HG02938 (cell line): ENCODE results near the gene FMNL1.

Experiments used
- ATAC-seq: cut with Tn5 transposase; IDR thresholded peaks from one replicate; pipeline ENCODE4 v1.9.1; 2021; ENCODE audit warnings: mild to moderate bottlenecking, moderate library complexity; ENCODE audit not compliant: unreplicated experiment

Gene FMNL1

GRCh38 chr17:45222289-45222995, 757 bp downstream of the FMNL1 start:
- no peak for ATAC-seq

GRCh38 chr17:45222996-45223538, 1.4 kb downstream of the FMNL1 start:
- ATAC-seq = no peak

- no peak for ATAC-seq
These were observed 2.1 kb downstream of the FMNL1 start for GRCh38 chr17:45223539-45224528.

- no peak for ATAC-seq
These were observed 3.0 kb downstream of the FMNL1 start for GRCh38 chr17:45224671-45225050.

GRCh38 chr17:45225051-45225700, 3.5 kb downstream of the FMNL1 start:
- no peak for ATAC-seq

- ATAC-seq = no peak
These were observed 4.4 kb downstream of the FMNL1 start for GRCh38 chr17:45225964-45226530.

- ATAC-seq = no peak
These were observed 4.9 kb downstream of the FMNL1 start for GRCh38 chr17:45226576-45226975.

- no peak for ATAC-seq
These were observed 5.6 kb downstream of the FMNL1 start for GRCh38 chr17:45227101-45227925.

GRCh38 chr17:45227926-45228762, 6.5 kb downstream of the FMNL1 start:
- no peak for ATAC-seq

GRCh38 chr17:45228763-45229539, 7.3 kb downstream of the FMNL1 start:
- ATAC-seq = peak; percentile 37

GRCh38 chr17:45229681-45230409, 8.2 kb downstream of the FMNL1 start:
- no peak for ATAC-seq

GRCh38 chr17:45230410-45230786, 8.7 kb downstream of the FMNL1 start:
- ATAC-seq = no peak

GRCh38 chr17:45230787-45231480, 9.2 kb downstream of the FMNL1 start:
- ATAC-seq = no peak

- no peak for ATAC-seq
These were observed 9.9 kb downstream of the FMNL1 start for GRCh38 chr17:45231481-45232116.

GRCh38 chr17:45232514-45233422, 11.1 kb downstream of the FMNL1 start:
- no peak for ATAC-seq
